ENCODE results near the gene TMEM185B. TPM values are rescaled to one million over a fixed set of nuclear protein-coding genes. Genes with fewer than 3 reads are reported as not detected.

TMEM185B gene
- total RNA-seq, 3 donors from 2014 or later = 35.0 to 38.4 (median 36.3) TPM

- DNase-seq (no peak), ATAC-seq (no peak)
- Mint-ChIP-seq H3K9me3 (peaks cover 34% of the 10 kb centered on the region), H3K36me3 (ENCODE audit: insufficient read depth) (peaks cover 10% of the 10 kb centered on the region), H3K4me3 (no peak overlapping the region), H3K27me3 (ENCODE audit: low read depth) (no peaks in the 10 kb centered on the region), H3K4me1 (ENCODE audit: low read depth) (no peaks in the 10 kb centered on the region)
These were observed 27.6 kb downstream of the TMEM185B start for GRCh38 chr2:120195553-120195952.

DNA sequence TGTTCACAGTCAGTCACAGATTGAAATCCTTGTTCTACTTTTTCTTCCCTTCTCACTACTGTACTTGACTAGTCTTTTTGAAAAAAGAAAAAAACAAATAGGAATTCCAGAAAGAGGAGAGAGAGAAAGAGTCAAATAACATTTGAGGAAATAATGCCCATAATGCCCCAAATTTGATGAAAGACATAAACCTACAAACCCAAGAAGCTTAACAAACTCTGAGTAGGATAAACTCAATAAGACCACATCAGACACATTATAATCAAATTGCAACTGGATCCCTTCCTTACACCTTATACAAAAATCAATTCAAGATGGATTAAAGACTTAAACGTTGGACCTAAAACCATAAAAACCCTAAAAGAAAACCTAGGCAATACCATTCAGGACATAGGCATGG is 30.9 kb downstream of the TMEM185B start:
- DNase-seq (no peak), ATAC-seq (no peak)
- H3K36me3 Mint-ChIP-seq (ENCODE audit: insufficient read depth) = peaks cover 8% of the 10 kb centered on the region
- H3K9me3 Mint-ChIP-seq = peaks cover 30% of the 10 kb centered on the region
- no peaks in the 10 kb centered on the region for H3K27me3 Mint-ChIP-seq (ENCODE audit: low read depth)
- no peaks in the 10 kb centered on the region for H3K4me1 Mint-ChIP-seq (ENCODE audit: low read depth)
- H3K4me3 Mint-ChIP-seq = no peak overlapping the region

GRCh38 chr2:120189189-120189588 is 34.0 kb downstream of the TMEM185B start:
- H3K36me3 Mint-ChIP-seq (ENCODE audit: insufficient read depth) = peaks cover 11% of the 10 kb centered on the region
- H3K27me3 Mint-ChIP-seq (ENCODE audit: low read depth) = no peaks in the 10 kb centered on the region
- H3K4me1 Mint-ChIP-seq (ENCODE audit: low read depth) = no peaks in the 10 kb centered on the region
- no peak overlapping the region for H3K4me3 Mint-ChIP-seq
- H3K9me3 Mint-ChIP-seq = peaks cover 20% of the 10 kb centered on the region
- DNase-seq = no peak
- ATAC-seq = no peak

GRCh38 chr2:120182019-120182560 is 41.1 kb downstream of the TMEM185B start:
- H3K36me3 Mint-ChIP-seq (ENCODE audit: insufficient read depth) = peaks cover 14% of the 10 kb centered on the region
- no peak for ATAC-seq
- H3K4me1 Mint-ChIP-seq (ENCODE audit: low read depth) = peaks cover 56% of the 10 kb centered on the region
- DNase-seq = no peak
- no peaks in the 10 kb centered on the region for H3K9me3 Mint-ChIP-seq
- peak overlapping the region; percentile 45 for H3K4me3 Mint-ChIP-seq
- H3K27me3 Mint-ChIP-seq (ENCODE audit: low read depth) = no peaks in the 10 kb centered on the region

- peaks cover 72% of the 10 kb centered on the region for H3K4me1 Mint-ChIP-seq (ENCODE audit: low read depth)
- H3K36me3 Mint-ChIP-seq (ENCODE audit: insufficient read depth) = peaks cover 8% of the 10 kb centered on the region
- no peaks in the 10 kb centered on the region for H3K9me3 Mint-ChIP-seq
- ATAC-seq = no peak
- no peaks in the 10 kb centered on the region for H3K27me3 Mint-ChIP-seq (ENCODE audit: low read depth)
- no peak for DNase-seq
- H3K4me3 Mint-ChIP-seq = no peak overlapping the region
These were observed 43.1 kb downstream of the TMEM185B start for GRCh38 chr2:120180066-120180465.

GRCh38 chr2:120179396-120179795 is 43.8 kb downstream of the TMEM185B start:
- Mint-ChIP-seq H3K27me3 (ENCODE audit: low read depth) (no peaks in the 10 kb centered on the region), H3K9me3 (no peaks in the 10 kb centered on the region), H3K4me3 (no peak overlapping the region), H3K36me3 (ENCODE audit: insufficient read depth) (peaks cover 7% of the 10 kb centered on the region), H3K4me1 (ENCODE audit: low read depth) (peaks cover 77% of the 10 kb centered on the region)
- DNase-seq (no peak), ATAC-seq (no peak)

GRCh38 chr2:120177973-120178372 is 45.2 kb downstream of the TMEM185B start:
- DNase-seq = no peak
- Mint-ChIP-seq H3K9me3 (no peaks in the 10 kb centered on the region), H3K4me1 (ENCODE audit: low read depth) (peaks cover 67% of the 10 kb centered on the region), H3K36me3 (ENCODE audit: insufficient read depth) (peaks cover 2% of the 10 kb centered on the region), H3K27me3 (ENCODE audit: low read depth) (no peaks in the 10 kb centered on the region), H3K4me3 (peak overlapping the region; percentile 100)
- no peak for ATAC-seq

- DNase-seq = peak; percentile 72
- ATAC-seq = peak; percentile 94 to 96
- H3K9me3 Mint-ChIP-seq = no peaks in the 10 kb centered on the region
- peak overlapping the region; percentile 100 for H3K4me3 Mint-ChIP-seq
- H3K27me3 Mint-ChIP-seq (ENCODE audit: low read depth) = no peaks in the 10 kb centered on the region
- H3K4me1 Mint-ChIP-seq (ENCODE audit: low read depth) = peaks cover 62% of the 10 kb centered on the region
- peaks cover 2% of the 10 kb centered on the region for H3K36me3 Mint-ChIP-seq (ENCODE audit: insufficient read depth)
These were observed 46.1 kb downstream of the TMEM185B start for GRCh38 chr2:120177001-120177621.

DNA sequence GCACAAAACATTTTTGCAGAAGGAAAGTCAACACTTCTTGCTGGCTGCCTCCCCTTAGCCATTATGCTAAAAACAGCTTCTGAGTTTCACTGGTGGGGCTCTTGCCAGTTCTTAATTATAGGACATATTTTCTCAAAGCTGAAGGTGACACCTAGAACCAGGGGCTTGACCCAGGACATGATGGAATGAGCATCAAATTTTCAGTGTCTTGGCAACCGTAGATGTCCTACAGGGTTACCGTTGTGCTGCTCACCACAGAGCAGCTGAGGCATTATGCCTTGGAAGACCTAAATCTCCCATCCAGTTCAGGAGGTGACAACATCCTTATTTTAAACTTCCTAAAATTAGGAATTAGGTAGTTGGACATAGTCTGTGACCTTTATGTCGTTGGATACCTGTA is 46.7 kb downstream of the TMEM185B start:
- H3K4me1 Mint-ChIP-seq (ENCODE audit: low read depth) = peaks cover 56% of the 10 kb centered on the region
- peaks cover 2% of the 10 kb centered on the region for H3K36me3 Mint-ChIP-seq (ENCODE audit: insufficient read depth)
- peak; percentile 2 to 4 for ATAC-seq
- peak overlapping the region; percentile 100 for H3K4me3 Mint-ChIP-seq
- H3K9me3 Mint-ChIP-seq = no peaks in the 10 kb centered on the region
- no peaks in the 10 kb centered on the region for H3K27me3 Mint-ChIP-seq (ENCODE audit: low read depth)
- DNase-seq = no peak

DNA sequence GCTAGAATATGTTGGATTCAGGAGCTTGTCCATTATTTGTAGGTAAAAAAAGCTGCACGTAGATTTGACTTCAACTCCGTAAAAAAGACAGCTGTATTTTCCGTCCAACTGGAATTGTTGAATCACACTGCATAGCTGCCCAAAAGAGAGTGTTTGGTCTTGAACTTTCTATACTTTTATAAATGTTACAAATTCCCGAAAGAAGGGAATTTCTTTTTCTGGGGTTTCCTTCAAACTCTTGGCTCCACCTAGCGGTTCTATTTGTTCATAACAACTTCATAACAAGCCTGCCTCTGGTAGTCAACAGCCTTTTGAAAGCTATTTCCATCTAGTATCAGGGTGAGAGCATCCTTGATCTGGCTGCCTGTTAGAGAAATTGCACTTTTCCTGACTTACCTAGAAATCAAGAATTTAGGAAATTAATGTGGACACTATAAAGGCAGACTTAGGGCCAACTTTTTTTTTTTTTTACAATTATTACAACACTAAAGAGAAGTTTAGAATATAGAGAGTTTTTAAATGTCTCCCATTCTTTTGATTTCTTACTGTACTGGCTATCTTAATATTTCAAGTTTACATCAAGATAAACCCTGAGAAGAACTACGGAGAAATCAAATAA is 48.1 kb downstream of the TMEM185B start:
- ATAC-seq (no peak), DNase-seq (no peak)
- H3K27me3 Mint-ChIP-seq (ENCODE audit: low read depth) = no peaks in the 10 kb centered on the region
- H3K4me3 Mint-ChIP-seq = no peak overlapping the region
- H3K36me3 Mint-ChIP-seq (ENCODE audit: insufficient read depth) = peaks cover 2% of the 10 kb centered on the region
- H3K4me1 Mint-ChIP-seq (ENCODE audit: low read depth) = peaks cover 47% of the 10 kb centered on the region
- H3K9me3 Mint-ChIP-seq = no peaks in the 10 kb centered on the region

Other genes starting within 250 kb of the TMEM185B start
- 1 to 10 TPM; 2.7 to 3.1 (median 2.8) TPM for gene EPB41L5, start 210.3 kb downstream of the TMEM185B start, total RNA-seq
- 10 to 100 TPM in 2 of 3 donors, 1 to 10 TPM in 1; 9.2 to 17.5 (median 13.0) TPM for gene RALB, start 29.5 kb upstream of the TMEM185B start, total RNA-seq
- under 1 TPM in 2 of 3 donors, not detected in 1; 0.11 to 0.16 TPM for gene INHBB, start 122.7 kb upstream of the TMEM185B start, total RNA-seq

Data from activated T-cell treated with anti-CD3 and anti-CD28 coated beads, Interleukin-2, amount 50 U/mL, for 4 hours (primary cell).